NOMO-1 (cell line): ENCODE measurements around the gene SPCS2.

ENCODE experiments used
- DNase-seq, 2 experiments: peaks; one replicate each; lab custom pipeline; 2025; ENCODE audit not compliant: unreplicated experiment in 2 of 2; lab: John Stamatoyannopoulos, UW

The SPCS2 gene

GRCh38 chr11:74948898-74949752, at the start of gene SPCS2, which contains the start of gene XRRA1:
Gene SPCS2 (plus strand): TSS chr11:74949266. CDS start chr11:74949286, 20 bp downstream.
Gene XRRA1 (minus strand): TSS chr11:74949091. CDS start chr11:74940878, 8,213 bp downstream.
- DNase-seq: peak; percentile 97 to 98

- DNase-seq: no peak
Observed at GRCh38 chr11:74902342-74902741, 46.7 kb upstream of the SPCS2 start.

- no peak for DNase-seq
Observed at GRCh38 chr11:74905326-74905725, 43.7 kb upstream of the SPCS2 start.

DNA sequence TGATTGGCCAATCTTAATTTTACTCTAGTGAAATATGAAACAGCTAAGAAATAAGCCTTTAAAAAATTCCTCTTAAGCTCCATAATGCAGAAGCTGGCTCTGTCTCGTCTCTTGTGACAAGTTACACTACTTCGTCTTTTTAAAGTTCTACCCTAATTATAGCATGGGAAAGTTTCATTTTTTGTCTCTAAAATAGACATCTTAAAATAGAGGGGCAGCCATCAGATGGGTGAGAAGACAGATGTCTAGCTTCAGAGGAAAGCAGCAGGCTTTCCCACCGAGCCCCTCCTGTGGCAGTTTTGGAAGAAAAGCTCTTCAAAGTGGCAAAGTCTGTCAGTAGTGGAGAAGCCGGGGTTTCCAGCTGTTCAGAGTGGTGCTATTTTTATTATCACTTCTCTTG, 39.7 kb upstream of the SPCS2 start:
- no peak for DNase-seq

DNA sequence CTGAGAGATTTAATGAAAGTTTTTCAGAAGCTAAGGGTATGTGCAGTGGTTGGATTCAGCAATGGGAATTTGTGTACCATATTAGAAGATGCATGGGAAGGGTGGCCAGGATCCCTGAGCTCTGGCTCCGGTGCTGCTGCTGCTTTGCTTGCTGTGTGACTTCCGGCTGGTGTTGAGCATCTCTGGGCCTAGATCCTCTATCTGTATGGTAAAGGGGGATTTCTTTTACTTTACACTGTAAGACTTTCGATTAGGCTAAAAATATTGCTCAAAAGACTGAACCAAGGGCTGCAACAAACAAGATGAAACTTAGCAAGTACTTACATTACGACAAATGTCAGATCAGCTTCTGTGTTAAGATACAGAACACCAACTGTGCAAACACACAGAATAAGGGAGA, 39.3 kb upstream of the SPCS2 start:
- no peak for DNase-seq

DNA sequence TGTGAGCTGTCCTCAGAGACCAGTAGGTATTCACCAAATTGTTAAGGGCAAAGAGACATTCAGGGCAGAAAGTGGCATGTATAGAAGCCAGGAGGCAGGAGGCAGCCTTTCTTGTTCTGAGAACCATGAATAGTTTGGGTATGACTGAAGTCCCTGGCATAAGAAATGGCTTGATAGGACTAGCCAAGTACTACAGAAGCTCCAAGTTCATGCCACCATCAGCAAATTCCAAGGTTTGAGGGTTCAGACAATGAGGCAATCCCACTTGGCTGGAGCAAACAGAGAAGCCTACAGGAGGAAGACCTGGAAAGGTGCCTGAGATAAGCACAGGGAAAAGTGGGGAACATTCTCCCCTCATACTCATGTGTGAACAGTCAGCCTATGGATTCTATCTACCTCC, 25.9 kb upstream of the SPCS2 start:
- DNase-seq: no peak

GRCh38 chr11:74925281-74925680, 23.8 kb upstream of the SPCS2 start:
- DNase-seq: no peak

DNA sequence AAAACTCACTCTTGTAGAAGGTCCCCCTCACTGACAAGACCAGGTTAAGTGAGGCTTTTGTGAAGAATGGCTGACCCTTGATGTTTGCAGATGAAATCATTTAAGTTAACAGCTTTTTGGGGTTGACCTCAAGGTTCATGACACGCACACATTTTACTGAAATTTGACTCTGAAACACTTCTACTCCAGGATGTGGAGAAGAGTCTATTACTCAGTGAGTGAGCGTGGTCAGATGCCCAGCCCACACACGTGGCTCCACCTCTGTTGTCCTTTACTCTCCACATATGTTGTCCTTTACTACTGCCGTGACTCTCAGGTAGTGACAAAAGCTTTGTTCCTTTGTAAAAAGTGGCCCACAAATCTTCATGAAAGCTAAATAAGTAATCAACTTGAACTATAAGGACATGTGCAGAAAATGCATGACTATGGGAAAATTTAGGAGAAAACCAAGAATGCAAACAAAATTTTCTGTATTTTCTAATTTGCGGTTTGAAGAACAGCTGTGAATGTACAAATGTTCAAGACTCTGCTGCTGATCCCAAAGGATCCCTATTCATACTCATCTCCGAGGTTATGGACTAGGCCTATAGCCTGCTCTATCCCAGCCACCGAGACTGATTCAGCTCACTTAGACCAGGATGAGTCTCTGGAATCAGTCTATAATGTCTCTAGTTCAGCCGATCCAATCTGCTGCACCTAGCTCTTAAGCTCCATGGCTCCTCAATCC, 22.6 kb upstream of the SPCS2 start:
- DNase-seq: no peak

- DNase-seq: no peak
Observed at GRCh38 chr11:74927496-74927895, 21.6 kb upstream of the SPCS2 start.

- DNase-seq: peak; percentile 26 to 65
Observed at GRCh38 chr11:74929431-74930363, 19.4 kb upstream of the SPCS2 start.

- no peak for DNase-seq
Observed at GRCh38 chr11:74932169-74932568, 16.9 kb upstream of the SPCS2 start.

GRCh38 chr11:74932797-74933196, 16.3 kb upstream of the SPCS2 start:
- no peak for DNase-seq

DNA sequence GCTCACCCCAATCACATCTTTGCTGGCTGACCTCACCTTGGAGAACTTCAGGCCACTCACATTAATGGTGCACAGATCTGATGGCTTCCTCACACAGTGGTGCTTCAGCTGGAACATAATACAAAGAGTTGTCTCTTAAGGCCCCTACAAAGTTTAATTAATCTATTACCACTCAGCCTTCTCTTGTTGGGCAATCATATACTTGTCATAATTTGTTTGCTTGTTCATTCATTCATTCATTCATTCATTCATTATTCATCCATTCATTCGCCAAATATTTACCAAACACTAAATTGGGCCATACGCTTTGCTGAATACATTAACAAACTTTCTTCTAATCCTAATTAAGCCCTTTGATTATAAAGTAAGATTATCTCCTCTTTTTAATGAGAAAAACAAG, 15.3 kb upstream of the SPCS2 start:
- no peak for DNase-seq

GRCh38 chr11:74935285-74935684, 13.8 kb upstream of the SPCS2 start:
- DNase-seq: no peak

- DNase-seq: no peak
Observed at GRCh38 chr11:74936087-74936486, 13.0 kb upstream of the SPCS2 start.

GRCh38 chr11:74936976-74937375, 12.1 kb upstream of the SPCS2 start:
- no peak for DNase-seq

GRCh38 chr11:74937696-74938475, 11.2 kb upstream of the SPCS2 start:
- no peak for DNase-seq

DNA sequence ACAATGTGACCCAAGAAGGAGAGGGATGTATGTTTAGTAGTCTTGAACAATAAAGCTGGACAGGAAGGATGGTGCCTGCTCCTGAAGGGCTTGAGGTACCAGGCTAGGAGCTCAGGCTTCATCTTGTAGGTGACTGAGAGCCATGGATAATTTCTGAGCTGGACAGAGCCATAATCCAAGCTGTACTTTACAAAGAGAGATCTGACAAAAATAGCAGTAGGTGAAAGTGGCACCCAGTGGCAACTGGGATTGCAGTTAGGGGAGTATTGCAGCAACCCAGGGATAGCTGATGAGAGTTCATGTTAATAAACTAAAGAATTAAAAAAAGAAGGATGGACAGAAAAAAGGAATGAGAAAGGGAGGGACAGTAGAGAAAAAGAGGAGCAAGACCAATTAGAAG, 7.6 kb upstream of the SPCS2 start:
- DNase-seq: no peak

DNA sequence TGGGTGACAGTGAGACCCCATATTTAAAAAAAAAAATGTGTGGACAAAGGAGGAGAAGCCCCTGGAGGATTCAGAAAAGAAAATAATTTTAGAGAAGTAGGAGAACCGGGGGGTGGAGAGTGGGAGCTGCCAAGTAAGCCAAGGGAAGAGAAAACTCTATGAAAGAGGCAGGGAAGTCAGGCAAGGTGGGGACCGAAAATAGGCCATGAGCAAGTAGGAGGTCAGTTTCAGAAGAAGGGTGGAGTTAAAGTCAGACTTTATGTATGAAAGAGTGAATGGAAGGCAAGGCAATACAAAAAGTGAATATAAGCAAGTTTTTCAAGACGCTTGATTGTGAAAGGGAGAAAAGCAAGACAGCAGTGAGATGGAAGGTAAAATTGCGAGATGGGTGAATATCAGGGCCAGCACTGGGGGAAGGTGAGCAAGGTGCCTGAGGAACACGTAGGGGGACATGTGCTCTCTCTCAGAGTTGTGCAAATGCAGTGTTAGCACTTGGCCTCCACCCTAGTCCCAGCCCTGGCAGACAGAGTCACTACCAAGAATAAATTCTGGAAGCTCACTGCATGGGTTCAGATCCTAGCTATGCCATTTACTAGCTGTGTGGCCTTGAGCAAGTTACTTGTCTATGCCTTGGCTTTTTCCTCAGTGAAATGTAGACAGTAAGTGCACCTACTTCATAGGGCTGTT, 6.8 kb upstream of the SPCS2 start:
- DNase-seq: no peak

DNA sequence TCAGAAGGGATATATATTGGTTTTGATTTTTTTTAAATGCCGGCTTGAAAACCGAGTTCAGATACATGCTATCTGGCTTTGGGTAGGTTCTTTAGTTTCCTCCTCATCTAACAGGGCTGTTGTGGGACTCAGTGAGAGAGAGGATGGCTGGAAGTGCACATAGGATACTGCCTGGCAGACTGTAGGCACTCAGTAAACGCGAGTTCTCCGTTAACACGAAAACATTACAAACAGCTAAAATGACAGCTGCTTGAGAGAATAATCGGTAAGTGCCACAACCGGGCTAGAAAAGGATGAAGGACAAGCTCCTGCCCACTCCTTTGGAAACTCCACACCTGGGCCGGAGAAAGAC, 544 bp upstream of the SPCS2 start:
- peak in 1 of 2 experiments; percentile 6 for DNase-seq
